ENCODE results near the gene ORAI1.

Gene ORAI1

DNA sequence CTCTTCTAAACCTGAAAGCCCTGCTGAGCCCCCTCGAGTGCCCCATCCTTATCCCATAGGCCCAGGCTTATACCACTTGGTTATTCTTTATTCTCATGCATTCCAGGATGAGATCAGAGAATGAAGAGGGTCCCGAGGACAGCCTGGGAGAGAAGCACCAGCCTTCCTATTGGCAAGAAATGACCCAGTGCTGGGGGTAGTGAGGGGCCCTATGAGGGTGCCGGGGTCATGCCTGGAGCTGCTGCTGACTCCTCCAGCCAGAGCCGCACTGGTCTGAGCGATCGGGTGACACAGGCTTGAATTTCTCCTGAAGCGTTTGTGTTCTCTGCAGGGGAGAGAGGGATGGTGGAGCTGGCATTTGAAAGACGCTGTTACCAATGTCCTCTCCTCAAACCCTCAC is 25.0 kb downstream of the ORAI1 start:
- TF ChIP-seq GATA3 (IDR thresholded peaks at IDR 0.05; ENCODE audit: low read depth, low read length) = no peak
- TF ChIP-seq GATA2 (IDR thresholded peaks at IDR 0.05; ENCODE audit: low read depth, low read length) = no peak

DNA sequence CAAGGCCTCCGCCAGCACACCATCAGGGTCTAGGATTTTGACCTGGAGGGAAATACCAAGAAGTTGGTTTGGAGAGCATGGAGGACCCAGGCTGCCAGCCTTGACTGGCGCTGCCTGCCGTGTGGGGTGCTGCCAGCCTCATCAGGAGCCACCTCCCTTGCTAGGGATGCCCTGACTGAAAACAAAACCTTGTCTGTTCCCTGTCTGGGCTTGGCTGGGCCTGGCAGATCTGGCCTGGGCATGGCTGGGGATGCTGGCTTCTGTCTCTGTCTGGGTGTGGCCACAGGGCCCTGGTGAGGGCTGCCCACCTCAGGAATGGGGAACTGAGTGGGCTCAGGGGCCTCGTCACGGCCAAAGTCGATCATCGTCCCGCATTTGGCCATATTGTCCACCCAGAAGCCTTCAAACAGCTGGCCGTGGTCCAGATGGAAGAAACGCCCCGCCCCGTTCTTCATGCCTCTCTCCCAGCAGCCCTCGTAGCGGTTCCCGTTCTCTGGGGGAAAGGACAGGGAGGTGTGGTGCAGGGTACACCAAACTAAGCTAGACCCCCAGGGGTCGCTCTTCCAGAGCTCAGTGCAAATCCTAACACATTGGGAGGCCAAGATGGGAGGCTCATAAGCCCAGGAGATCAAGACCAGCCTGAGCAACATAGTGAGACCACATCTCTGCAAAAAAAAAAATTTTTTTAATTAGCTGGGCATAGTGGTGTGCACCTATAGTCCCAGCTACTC is 26.6 kb downstream of the ORAI1 start:
- TF ChIP-seq GATA3 (IDR thresholded peaks at IDR 0.05; ENCODE audit: low read depth, low read length) (no peak), GATA2 (IDR thresholded peaks at IDR 0.05; ENCODE audit: low read depth, low read length) (no peak)

DNA sequence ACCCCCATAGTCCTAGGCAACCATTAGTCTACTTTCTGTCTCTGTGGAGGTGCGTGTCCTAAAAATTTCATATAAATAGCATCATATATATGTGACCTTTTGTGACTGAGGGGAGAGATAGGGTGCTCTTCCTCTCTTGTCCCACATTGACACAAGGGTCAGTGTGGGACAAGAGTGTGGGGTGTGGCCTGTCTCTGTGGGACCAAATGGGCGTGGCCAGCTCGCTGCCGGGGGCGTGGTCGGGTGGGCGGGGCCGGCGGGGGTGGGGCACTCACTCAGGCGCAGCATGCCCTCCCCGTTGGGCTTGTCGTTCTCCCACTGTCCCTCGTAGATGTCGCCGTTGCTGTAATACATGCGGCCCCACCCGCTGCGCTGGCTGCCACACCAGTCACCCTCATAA is 27.7 kb downstream of the ORAI1 start:
- TF ChIP-seq GATA2 (IDR thresholded peaks at IDR 0.05; ENCODE audit: low read depth, low read length) = no peak
- TF ChIP-seq GATA3 (IDR thresholded peaks at IDR 0.05; ENCODE audit: low read depth, low read length) = no peak

DNA sequence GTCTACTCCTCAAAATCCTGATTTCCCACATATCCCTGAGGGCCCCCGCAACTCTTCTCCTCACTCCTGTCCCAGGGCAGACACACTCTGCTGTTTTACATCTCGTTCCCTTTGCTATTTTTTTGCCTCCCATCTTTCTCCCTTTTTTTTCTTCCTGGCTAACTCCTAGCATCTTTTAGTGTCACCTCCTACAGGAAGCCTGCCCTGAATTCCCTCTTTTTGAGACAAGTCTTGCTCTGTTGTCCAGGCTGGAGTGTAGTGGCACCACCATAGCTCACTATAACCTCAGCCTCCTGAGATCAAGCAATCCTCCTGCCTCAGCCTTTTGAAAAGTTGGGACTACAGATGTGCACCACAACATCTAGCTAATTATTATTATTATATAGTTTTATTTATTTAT is 29.8 kb downstream of the ORAI1 start:
- TF ChIP-seq GATA3 (IDR thresholded peaks at IDR 0.05; ENCODE audit: low read depth, low read length) = no peak
- no peak for TF ChIP-seq GATA2 (IDR thresholded peaks at IDR 0.05; ENCODE audit: low read depth, low read length)

DNA sequence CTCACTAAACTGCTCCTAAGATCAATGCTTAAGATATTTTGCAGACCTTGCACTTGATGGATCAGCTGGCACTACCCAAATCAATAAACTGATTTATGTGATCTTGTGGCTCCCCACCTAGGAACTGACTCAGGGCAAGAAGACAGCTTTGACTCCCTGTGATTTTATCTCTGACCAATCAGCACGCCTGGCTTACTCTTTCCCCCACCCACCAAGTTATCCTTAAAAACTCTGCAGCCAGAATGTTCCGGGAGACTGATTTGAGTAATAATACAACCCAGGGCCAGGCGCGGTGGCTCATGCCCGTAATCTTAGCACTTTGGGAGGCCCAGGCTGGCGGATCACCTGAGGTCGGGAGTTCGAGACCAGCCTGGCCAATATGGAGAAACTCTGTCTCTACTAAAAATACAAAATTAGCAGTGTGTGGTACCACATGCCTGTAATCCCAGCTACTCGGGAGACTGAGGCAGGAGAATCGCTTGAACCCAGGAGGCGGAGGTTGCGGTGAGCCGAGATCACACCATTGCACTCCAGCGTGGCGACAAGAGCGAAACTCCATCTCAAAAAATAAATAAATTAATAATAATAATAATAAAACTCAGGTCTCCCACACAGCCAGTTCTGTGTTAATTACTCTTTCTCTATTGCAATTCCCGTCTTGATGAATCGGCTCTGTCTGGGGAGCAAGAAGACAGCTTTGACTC is 31.1 kb downstream of the ORAI1 start:
- TF ChIP-seq GATA2 (IDR thresholded peaks at IDR 0.05; ENCODE audit: low read depth, low read length) (no peak), GATA3 (IDR thresholded peaks at IDR 0.05; ENCODE audit: low read depth, low read length) (no peak)

DNA sequence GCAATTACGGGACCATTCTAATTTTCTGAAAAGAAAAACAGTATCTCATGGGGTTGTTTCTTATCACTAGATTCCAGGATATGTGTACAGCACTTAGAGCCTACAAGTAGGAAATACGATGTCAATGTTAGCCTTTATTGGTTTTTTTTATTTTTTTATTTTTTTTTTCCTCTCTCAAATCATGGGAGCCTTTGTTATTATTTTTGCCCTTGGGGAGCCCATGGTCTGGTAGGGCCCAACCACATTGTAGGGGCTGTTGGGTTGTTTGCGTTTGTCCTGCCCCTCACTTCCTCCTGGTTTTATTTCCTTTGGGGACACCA is 37.2 kb downstream of the ORAI1 start:
- TF ChIP-seq GATA2 (IDR thresholded peaks at IDR 0.05; ENCODE audit: low read depth, low read length) (no peak), GATA3 (IDR thresholded peaks at IDR 0.05; ENCODE audit: low read depth, low read length) (no peak)

DNA sequence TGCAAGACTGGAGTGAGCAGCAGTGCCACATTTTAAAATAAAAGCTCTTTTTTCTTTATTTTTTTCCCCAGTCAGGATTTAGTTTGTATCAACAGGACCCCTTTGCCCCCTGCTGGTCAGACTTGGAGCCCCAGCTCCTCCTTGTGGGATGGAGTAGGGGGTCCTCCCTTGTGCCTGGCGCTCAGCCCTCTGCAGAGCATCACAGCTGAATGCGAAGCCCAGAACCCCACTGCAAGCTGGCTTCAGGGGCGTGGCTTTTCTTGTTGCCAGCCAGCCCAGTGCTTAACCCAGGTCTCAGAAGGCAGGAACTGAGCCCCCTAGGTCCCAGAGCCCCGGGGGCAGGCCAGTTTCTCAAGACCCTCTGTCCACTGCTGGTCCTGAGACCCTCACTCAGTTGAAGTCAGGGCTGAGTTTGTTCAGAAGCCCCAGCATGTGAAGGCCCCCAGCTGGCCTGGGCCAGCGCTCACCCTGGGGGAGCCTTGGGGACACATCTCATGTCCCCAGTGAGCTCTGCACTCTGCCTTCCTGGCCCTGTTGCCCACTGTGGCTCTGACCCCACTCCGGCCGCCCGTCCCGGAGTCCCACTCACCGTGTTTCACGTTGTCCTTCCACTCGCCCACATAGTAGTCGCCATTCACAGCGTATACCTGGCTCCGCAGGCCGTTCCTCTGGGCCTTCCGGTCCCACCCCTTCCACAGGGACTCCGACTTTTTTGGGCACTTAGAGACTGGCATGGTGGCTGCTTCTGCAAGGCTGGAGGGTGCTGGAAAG is 42.6 kb downstream of the ORAI1 start:
- no peak for TF ChIP-seq GATA2 (IDR thresholded peaks at IDR 0.05; ENCODE audit: low read depth, low read length)
- no peak for TF ChIP-seq GATA3 (IDR thresholded peaks at IDR 0.05; ENCODE audit: low read depth, low read length)

DNA sequence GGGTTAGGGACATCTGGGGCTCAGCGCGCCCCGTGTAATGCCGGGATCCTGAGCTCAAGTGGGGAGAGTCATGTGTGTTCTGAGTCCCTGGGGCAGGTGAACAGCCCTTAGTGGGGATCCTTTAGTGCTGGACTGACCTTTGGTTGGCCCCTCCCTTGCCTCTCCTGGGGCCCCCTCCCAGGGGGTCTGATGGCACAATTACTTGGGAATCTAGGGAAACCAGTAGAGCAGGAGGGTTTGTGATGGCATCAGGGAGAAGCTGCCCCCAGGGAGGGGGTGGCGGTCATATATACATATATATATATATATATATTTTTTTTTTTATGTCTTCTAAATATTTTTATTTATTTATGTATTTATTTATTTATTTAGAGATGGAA is 43.2 kb downstream of the ORAI1 start, which contains the start of gene MORN3:
MORN3 (minus strand) TSS at position 134 of the 380 bp plus-strand sequence. CDS start 171 bp downstream, outside the sequence.
- no peak for TF ChIP-seq GATA2 (IDR thresholded peaks at IDR 0.05; ENCODE audit: low read depth, low read length)
- TF ChIP-seq GATA3 (IDR thresholded peaks at IDR 0.05; ENCODE audit: low read depth, low read length) = no peak

DNA sequence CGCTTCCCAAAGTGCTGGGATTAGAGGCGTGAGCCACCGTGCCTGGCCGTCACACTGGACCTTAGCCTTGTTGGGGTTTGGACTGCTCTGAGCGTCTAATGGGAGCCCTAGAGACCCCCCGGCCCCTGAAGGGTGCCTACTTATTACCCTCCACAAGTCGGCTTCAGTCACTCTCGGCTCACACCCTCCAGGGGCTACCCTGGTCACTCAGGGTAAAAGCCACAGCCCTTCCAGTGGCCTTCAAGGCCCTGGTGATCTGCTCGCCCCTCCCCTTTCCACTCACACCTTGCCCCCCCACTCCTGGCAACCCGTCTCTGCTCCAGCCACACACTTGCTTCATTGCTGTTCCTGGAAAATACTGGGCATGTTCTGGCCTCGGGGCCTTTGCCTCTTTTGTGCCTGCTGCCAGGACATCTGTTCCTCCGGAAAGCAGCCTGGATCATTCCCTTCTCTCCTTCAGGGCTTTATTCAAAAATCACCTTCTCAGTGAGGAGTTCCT is 46.7 kb downstream of the ORAI1 start:
- TF ChIP-seq GATA3 (IDR thresholded peaks at IDR 0.05; ENCODE audit: low read depth, low read length) = no peak
- TF ChIP-seq GATA2 (IDR thresholded peaks at IDR 0.05; ENCODE audit: low read depth, low read length) = no peak

DNA sequence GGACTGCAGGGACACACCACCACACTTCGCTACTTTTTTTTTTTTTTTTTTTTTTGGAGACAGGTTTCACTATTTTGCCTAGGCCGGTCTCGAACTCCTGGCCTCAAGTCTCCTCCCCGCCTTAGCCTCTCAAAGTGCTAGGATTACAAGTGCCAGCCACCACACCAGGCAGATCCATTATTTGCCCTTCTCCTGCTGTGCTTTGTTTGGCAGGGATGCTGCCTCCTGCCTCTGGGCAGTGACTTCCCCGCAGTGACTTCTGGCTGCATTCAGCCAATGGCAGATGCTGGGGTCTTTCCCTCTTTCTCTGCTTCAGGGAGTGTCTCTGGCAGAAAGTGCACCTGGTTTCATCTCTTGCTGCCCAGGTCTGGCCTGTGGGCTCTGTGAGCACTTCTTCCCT is 49.9 kb downstream of the ORAI1 start:
- no peak for TF ChIP-seq GATA2 (IDR thresholded peaks at IDR 0.05; ENCODE audit: low read depth, low read length)

DNA sequence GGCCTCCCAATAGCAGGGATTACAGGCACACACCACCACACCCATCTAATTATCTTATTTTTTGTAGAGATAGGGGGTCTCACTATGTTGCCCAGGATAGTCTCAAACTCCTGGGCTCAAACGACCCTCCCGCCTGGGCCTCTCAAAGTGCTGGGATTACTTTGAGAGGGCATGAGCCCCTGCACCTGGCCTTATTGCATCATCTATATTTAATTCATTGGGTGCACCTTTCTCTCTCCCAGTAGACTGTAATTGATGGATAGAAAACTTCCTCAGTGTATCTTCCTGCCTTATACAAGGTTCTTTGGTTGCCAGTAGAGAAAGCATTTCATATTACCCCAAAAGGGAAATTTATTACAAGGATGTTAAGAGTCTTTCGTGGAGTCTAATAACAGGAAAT is 52.0 kb downstream of the ORAI1 start:
- no peak for TF ChIP-seq GATA3 (IDR thresholded peaks at IDR 0.05; ENCODE audit: low read depth, low read length)
- TF ChIP-seq GATA2 (IDR thresholded peaks at IDR 0.05; ENCODE audit: low read depth, low read length) = no peak

DNA sequence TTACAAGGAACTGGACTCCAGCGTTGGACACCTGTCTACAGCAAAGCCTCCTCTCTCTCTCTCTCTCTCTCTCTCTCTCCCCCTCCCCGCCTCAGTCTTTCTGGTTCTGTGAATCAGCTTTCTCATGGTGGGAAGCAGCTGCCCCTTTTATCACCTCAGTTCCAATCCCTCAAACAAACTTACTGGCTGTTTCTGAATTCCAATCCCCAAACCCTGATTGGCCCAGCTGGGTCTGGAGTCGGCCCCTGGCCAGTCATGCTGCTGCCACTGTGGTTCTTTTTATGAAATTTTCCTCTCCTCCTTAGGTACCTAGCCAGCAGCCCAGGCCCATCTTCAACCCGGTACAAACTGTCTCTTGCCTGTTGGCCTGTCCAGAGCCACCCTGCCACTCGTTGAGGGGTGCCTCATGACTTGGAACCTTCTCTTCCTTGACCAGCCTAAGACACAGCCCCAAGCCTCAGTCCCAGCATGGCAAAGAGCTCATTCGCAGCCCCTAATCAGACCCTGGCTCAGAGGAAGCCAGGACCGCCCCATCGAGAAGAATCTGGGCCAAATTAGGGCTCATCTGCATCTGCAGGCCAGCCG is 52.5 kb downstream of the ORAI1 start:
- TF ChIP-seq GATA2 (IDR thresholded peaks at IDR 0.05; ENCODE audit: low read depth, low read length) (no peak), GATA3 (IDR thresholded peaks at IDR 0.05; ENCODE audit: low read depth, low read length) (no peak)

DNA sequence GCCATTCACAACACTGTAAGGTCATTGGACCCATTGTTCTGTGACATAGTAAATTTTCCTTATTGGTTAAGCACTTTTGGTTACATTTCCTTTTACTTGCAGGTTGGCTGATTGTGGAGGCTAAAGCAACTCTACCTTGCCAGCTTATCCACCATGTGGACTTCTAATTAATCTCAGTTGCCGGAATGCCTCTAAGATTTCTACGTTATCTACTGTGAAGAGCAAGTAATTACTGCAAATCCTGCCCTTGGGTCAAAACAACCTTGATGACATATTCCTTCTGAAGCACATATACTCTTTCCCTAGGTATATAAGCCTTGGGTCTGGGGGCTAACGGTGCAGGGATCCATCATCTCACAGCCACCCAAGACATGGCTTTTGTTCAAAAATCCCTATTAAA is 62.6 kb downstream of the ORAI1 start:
- TF ChIP-seq GATA3 (IDR thresholded peaks at IDR 0.05; ENCODE audit: low read depth, low read length) (no peak), GATA2 (IDR thresholded peaks at IDR 0.05; ENCODE audit: low read depth, low read length) (no peak)

DNA sequence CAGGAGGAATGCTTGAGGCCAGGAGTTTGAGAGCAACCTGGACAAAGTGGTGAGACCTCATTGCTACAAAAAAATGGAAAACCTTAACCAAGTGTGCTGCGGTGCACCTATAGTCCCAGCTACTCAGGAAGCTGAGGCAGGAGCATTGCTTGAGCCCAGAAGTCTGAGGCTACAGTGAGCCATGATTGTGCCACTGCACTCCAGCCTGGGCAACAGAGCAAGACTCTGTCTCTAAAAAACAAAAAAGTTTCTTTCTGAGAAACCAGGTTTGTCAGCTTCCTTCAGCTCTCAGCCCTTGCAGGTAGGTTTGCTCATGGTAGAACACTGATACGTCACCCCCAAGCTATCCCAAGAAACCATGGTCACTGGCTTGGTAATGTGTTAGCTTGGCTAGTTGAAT is 63.1 kb downstream of the ORAI1 start:
- TF ChIP-seq GATA2 (IDR thresholded peaks at IDR 0.05; ENCODE audit: low read depth, low read length) (no peak), GATA3 (IDR thresholded peaks at IDR 0.05; ENCODE audit: low read depth, low read length) (no peak)
